Fibroblast of gingiva (primary cell): ENCODE data around the gene ITPK1.

Source experiments
- DNase-seq: peaks from one replicate; pipeline ENCODE4 v3.0.0-alpha.2; 2011; ENCODE audit warnings: low read depth

The ITPK1 gene

GRCh38 chr14:93105362-93105761, 10.4 kb downstream of the ITPK1 start:
- DNase-seq, result peak; percentile 73

- DNase-seq, result no peak
Measured at GRCh38 chr14:93104961-93105360, 10.8 kb downstream of the ITPK1 start.

GRCh38 chr14:93103392-93104080, 12.2 kb downstream of the ITPK1 start:
- no peak for DNase-seq

GRCh38 chr14:93102141-93102540, 13.6 kb downstream of the ITPK1 start:
- no peak for DNase-seq

GRCh38 chr14:93101181-93101580, 14.5 kb downstream of the ITPK1 start:
- no peak for DNase-seq

- DNase-seq, result no peak
Measured at GRCh38 chr14:93100570-93100969, 15.2 kb downstream of the ITPK1 start.

GRCh38 chr14:93100100-93100499, 15.6 kb downstream of the ITPK1 start:
- no peak for DNase-seq

GRCh38 chr14:93099643-93100042, 16.1 kb downstream of the ITPK1 start:
- DNase-seq, result no peak

GRCh38 chr14:93099196-93099595, 16.5 kb downstream of the ITPK1 start:
- no peak for DNase-seq

GRCh38 chr14:93096691-93097322, 18.9 kb downstream of the ITPK1 start:
- no peak for DNase-seq

- DNase-seq, result no peak
Measured at GRCh38 chr14:93095742-93096510, 19.8 kb downstream of the ITPK1 start.

- no peak for DNase-seq
Measured at GRCh38 chr14:93094121-93094918, 21.4 kb downstream of the ITPK1 start.

GRCh38 chr14:93092606-93093556, 22.8 kb downstream of the ITPK1 start:
- no peak for DNase-seq

GRCh38 chr14:93091666-93092065, 24.1 kb downstream of the ITPK1 start:
- DNase-seq, result no peak

GRCh38 chr14:93090826-93091555, 24.7 kb downstream of the ITPK1 start:
- DNase-seq, result no peak

GRCh38 chr14:93089521-93090269, 26.0 kb downstream of the ITPK1 start:
- no peak for DNase-seq

- DNase-seq, result no peak
Measured at GRCh38 chr14:93086441-93087055, 29.2 kb downstream of the ITPK1 start.

GRCh38 chr14:93085911-93086310, 29.8 kb downstream of the ITPK1 start:
- no peak for DNase-seq
